K562 treated with DMSO at 1 percent for 12 hours (cell line): ENCODE results near the gene MRNIP. TPM values are rescaled to one million over a fixed set of nuclear protein-coding genes. Genes with fewer than 3 reads are reported as not detected.

Experiments used
- total RNA-seq: library from RNA; unstranded; fragments of 300-600 nt; gene quantifications from 2 replicates; pipeline ENCODE4 v1.2.3, GENCODE V29; 2022; ENCODE audit not compliant: insufficient read depth

The MRNIP gene
- total RNA-seq = 17.2 and 28.5 TPM in 2 replicates

GRCh38 chr5:179858586-179859427, at the start of gene MRNIP:
Gene MRNIP, minus strand, starts transcription at chr5:179858817. Its CDS starts 21 bp downstream, at chr5:179858796.

GRCh38 chr5:179907556-179908324, 49.1 kb upstream of the MRNIP start, which contains the start of gene TBC1D9B:
Gene TBC1D9B, minus strand, starts transcription at chr5:179907897. Its CDS starts 76 bp downstream, at chr5:179907821.

GRCh38 chr5:179820483-179821297, 37.9 kb downstream of the MRNIP start, which contains the start of gene SQSTM1:
Gene SQSTM1, plus strand, starts transcription at chr5:179820905. Its CDS starts 32 bp downstream, at chr5:179820937.

DNA sequence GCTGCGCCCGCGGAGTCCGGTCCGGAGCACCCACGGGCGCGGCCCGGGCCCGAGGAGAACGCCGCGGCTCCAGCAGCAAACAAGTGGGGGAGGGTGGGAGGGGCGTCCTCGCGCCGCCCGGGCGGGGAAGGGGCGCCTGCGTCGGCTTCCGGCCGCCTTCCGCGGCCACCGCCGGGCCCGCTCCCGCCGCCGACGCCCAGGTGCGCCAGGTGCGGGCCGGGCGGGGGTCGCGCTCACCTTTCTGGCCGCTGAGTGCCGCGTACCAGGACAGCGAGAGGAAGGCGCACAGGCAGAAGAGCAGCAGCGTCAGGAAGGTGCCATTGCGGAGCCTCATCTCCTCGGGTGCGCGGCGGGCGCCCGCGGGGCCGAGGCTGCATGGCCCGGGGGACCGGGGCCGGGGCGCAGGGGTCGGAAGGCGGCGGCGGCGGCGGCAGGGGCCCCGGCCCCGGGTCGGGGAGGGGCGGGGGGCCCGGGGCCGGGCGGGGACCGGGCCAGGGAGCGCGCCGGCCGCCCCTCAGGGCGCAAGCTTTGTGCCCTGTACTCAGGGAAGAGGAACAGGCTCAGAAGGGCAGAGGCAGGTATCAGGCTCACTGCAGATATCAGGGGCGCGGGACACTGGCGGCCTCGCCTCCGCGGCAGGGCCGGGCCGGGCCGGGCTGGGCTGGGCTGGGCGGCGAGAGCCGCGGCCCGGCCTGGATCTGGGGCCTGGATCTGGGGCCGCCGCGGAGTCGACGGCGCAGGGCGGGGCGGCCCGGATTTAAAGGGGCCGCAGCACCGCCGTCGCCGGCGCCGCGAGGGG, 52.2 kb downstream of the MRNIP start, which contains the start of gene MGAT4B:
Gene MGAT4B, minus strand, starts transcription at position 617 of the 799 bp plus-strand sequence. Its CDS starts 283 bp downstream, at position 334.

GRCh38 chr5:179793468-179794139, 65.0 kb downstream of the MRNIP start, which contains the start of gene LTC4S:
Gene LTC4S, plus strand, starts transcription at chr5:179793986. Its CDS starts 95 bp downstream, at chr5:179794081.

Other genes starting within 250 kb of the MRNIP start
- 105 and 235 TPM in 2 replicates for gene HNRNPH1, start 235.1 kb downstream of the MRNIP start, total RNA-seq
- not detected in 2 replicates for gene CBY3, start 177.8 kb downstream of the MRNIP start, total RNA-seq
- gene CANX, start 159.8 kb downstream of the MRNIP start, total RNA-seq = 124 and 298 TPM in 2 replicates
- gene MAML1, start 126.0 kb downstream of the MRNIP start, total RNA-seq = 6.6 and 20.4 TPM in 2 replicates
- not detected in 2 replicates for gene LTC4S, start 64.8 kb downstream of the MRNIP start, total RNA-seq
- gene MGAT4B, start 52.0 kb downstream of the MRNIP start, total RNA-seq = 158 and 178 TPM in 2 replicates
- gene SQSTM1, start 37.9 kb downstream of the MRNIP start, total RNA-seq = 424 and 523 TPM in 2 replicates
- 22.1 and 54.7 TPM in 2 replicates for gene TBC1D9B, start 49.1 kb upstream of the MRNIP start, total RNA-seq
- 50.2 and 75.1 TPM in 2 replicates for gene RNF130, start 212.9 kb upstream of the MRNIP start, total RNA-seq